HG02970 (cell line): ENCODE results near the gene SHBG.
"Not testable (repeated sequence)": the region's sequence is repeated elsewhere in the genome, so short reads cannot be mapped to it uniquely, and the experiment has no call there.

Source experiments
- ATAC-seq: cut with Tn5 transposase; IDR thresholded peaks from one replicate; pipeline ENCODE4 v1.9.1; 2021; ENCODE audit warnings: mild to moderate bottlenecking, moderate library complexity, moderate number of reproducible peaks; ENCODE audit not compliant: unreplicated experiment, low FRiP score

The SHBG gene

GRCh38 chr17:7610641-7611040 is 19.3 kb upstream of the SHBG start:
- no peak for ATAC-seq

GRCh38 chr17:7611635-7612293 is 18.2 kb upstream of the SHBG start:
- no peak for ATAC-seq

GRCh38 chr17:7612294-7612640 is 17.7 kb upstream of the SHBG start:
- no peak for ATAC-seq

GRCh38 chr17:7613769-7614424 is 16.0 kb upstream of the SHBG start:
- no peak for ATAC-seq

GRCh38 chr17:7614425-7615264 is 15.3 kb upstream of the SHBG start, which contains the start of gene FXR2:
Gene FXR2 (minus strand): TSS chr17:7614897. CDS start chr17:7614532, 365 bp downstream.
- peak; percentile 92 for ATAC-seq

- ATAC-seq, result no peak
These were observed 14.6 kb upstream of the SHBG start for GRCh38 chr17:7615265-7615747.

GRCh38 chr17:7618608-7619007 is 11.3 kb upstream of the SHBG start:
- ATAC-seq, result no peak

- ATAC-seq, result no peak
These were observed 9.1 kb upstream of the SHBG start for GRCh38 chr17:7620835-7621234.

- ATAC-seq, result no peak
These were observed 6.3 kb upstream of the SHBG start for GRCh38 chr17:7623661-7624060.

GRCh38 chr17:7625749-7626148 is 4.2 kb upstream of the SHBG start:
- not testable (repeated sequence) for ATAC-seq

GRCh38 chr17:7626307-7626706 is 3.6 kb upstream of the SHBG start:
- no peak for ATAC-seq

GRCh38 chr17:7626956-7627249 is 3.0 kb upstream of the SHBG start:
- no peak for ATAC-seq

GRCh38 chr17:7627250-7628121 is 2.4 kb upstream of the SHBG start, which contains the start of gene SAT2:
Gene SAT2 (minus strand): TSS chr17:7627821. CDS start chr17:7627635, 186 bp downstream.
- peak; percentile 67 for ATAC-seq

- no peak for ATAC-seq
These were observed 1.8 kb downstream of the SHBG start for GRCh38 chr17:7631398-7632380.

- ATAC-seq, result no peak
These were observed 2.6 kb downstream of the SHBG start for GRCh38 chr17:7632492-7632894.

GRCh38 chr17:7633093-7633492 is 3.2 kb downstream of the SHBG start:
- no peak for ATAC-seq

GRCh38 chr17:7634384-7634783 is 4.4 kb downstream of the SHBG start:
- no peak for ATAC-seq

GRCh38 chr17:7636163-7636562 is 6.2 kb downstream of the SHBG start:
- no peak for ATAC-seq

GRCh38 chr17:7640783-7641182 is 10.8 kb downstream of the SHBG start:
- ATAC-seq, result no peak
